Right ventricle myocardium inferior (tissue), 1 donor: Measurements from ENCODE around the gene SLC25A19. TPM values are rescaled to one million over a fixed set of nuclear protein-coding genes. Genes with fewer than 3 reads are reported as not detected.

ENCODE experiments used
- ATAC-seq: fragments of 200-7000 bp; cut with Tn5 transposase; one replicate; pipeline ENCODE4 v1.9.1; 2020; ENCODE audit warnings: mild to moderate bottlenecking, moderate library complexity
- DNase-seq: peaks from one replicate; pipeline ENCODE4 v3.0.0; 2021; ENCODE audit errors: missing footprints
- intact Hi-C: fragments of 100-400 bp; cut with DNase I; formaldehyde crosslinking; loops from one replicate; pipeline ENCODE4 v1.11.0; 2022
- long read RNA-seq: library from polyadenylated mRNA; unstranded; transcript quantifications from one replicate; pipeline ENCODE4 v2.0.0, GENCODE V29; 2021
- total RNA-seq: library from RNA; stranded (reverse); fragmentation: NEBNext Ultra II Directional; extraction: Animal tissue kit (Norgen Biotek cat#: 25700); gene quantifications from one replicate; pipeline ENCODE4 v1.2.1, GENCODE V29; 2021
- donor health status: DM: no; HTN: yes; CAD: no; lungs with severe emphysema.

Gene SLC25A19
- total RNA-seq, result 19.5 TPM
- long read RNA-seq, partial matches to known transcripts, result 3 of 13 reads
- long read RNA-seq, other reads (novel, unspliced or antisense), result 5 of 13 reads

DNA sequence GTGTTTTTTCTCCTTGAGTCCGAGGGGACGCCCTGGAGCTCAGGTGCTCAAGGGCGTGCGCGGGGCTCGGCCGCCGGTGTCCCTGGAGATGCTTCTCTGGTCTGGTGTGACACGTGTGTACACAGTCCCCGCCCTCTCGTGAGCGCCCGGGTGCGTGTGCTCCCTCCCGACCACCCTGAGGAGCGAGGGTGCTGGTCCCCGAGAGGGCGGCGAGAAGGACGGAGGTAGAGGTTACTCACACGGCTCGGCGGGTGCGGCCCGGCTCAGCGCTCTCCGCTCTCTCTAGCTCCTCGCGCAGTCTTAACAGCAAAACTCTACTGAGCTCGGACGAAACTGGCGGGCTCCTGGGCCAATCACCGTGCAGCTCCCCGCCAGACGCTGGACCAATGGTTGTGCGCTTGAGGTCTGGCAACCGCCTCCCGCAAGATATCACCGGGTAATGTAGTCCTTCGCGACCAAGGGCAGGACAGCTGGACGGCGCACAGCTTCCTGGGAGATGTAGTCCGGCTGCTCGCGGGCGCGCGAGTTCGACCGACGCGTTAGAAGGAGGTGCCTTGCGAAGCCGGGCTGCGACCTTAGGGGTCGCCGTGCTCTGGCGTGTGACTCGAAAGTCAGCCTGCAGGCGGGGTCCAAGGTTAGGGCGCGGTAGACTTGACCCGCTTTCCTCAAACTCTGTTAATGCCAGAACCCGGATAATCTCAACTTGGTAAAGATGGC lies at the start of gene SLC25A19:
TSS of gene SLC25A19 (minus strand) at position 319 of the 717 bp plus-strand sequence. CDS start 2,669 bp downstream, outside the sequence.
- ATAC-seq (peak; percentile 99), DNase-seq (peak; percentile 99)
- intact Hi-C loops, result loop anchor here (2.0 kb wide), 1 partner anchor 18 kb away; the partner anchor contains the start of gene MIF4GD

GRCh38 chr17:75338335-75338734 lies 49.1 kb upstream of the SLC25A19 start:
- DNase-seq, result no peak
- intact Hi-C loops, result no loop called here
- ATAC-seq, result no peak

- intact Hi-C loops, result no loop called here
- no peak for DNase-seq
- no peak for ATAC-seq
Observed at GRCh38 chr17:75335315-75335714, 46.1 kb upstream of the SLC25A19 start.

DNA sequence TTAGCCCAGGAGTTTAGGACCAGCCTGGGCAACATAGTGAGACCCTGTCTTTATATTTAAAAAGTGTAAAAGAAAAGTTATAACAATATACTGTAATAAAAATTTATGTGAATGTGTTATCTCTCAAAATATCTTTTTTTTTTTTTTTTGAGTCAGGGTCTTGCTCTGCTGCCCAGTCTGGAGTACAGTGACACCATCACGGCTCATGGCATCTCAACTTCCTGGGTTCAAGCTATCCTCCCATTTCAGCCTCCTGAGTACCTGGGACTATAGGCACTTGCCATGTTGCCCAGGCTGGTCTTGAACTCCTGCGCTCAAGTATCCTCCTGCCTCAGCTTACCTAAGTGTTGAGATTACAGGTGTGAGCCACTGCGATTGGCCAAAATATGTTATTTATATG lies 45.5 kb upstream of the SLC25A19 start:
- intact Hi-C loops, result no loop called here
- DNase-seq (no peak), ATAC-seq (no peak)

DNA sequence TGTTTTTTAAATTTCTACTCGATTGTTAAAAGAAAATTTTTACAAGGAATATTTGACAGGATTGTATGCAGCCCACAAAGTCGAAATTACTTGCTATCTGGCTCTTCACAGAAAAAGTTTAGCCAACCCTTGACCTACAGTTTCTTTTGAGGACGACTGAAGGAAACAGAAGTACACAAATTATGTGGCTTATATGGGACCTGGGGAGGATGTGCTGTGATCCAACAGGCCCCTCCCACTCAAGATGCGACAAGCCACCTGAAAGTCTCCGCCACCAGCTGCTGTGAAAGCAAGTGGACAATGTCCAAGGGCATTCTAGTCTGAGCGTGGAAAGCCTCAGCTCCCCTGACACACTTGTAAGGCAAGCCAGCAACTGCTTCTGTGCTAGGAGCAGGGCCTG lies 42.4 kb upstream of the SLC25A19 start:
- DNase-seq (no peak), ATAC-seq (no peak)
- intact Hi-C loops, result no loop called here

- DNase-seq (no peak), ATAC-seq (no peak)
- intact Hi-C loops, result no loop called here
Observed at GRCh38 chr17:75327757-75328156, 38.5 kb upstream of the SLC25A19 start.

DNA sequence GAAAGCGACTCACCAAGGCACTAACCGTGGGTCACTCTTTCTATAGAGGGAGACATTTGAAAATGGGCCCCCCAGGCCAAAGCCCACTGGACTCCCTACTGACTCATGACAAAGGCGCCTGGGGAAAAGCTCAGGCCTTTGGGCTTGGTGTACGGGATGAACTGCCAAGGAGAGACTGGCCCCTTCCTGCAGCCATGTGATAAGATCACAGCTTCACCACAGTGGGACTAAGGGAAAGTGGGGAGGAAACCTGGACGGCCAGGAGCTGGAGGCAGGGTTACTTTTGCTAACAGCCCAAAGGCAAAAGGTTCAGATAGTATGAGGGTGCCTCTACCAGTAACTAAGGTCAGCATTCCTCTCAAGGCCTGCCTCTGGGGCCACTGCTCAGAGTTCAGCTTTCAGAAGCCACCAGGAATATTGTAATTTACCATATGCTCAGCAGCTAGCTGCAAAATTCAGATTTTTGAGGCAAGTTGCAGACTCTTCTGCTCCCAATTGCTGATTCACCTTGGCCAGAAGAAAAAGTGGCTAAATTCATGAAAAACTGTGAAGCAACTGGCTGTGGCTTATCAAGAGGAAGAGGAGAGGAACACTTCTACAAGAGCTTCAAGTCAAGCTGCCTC lies 37.1 kb upstream of the SLC25A19 start:
- DNase-seq, result no peak
- ATAC-seq, result no peak
- intact Hi-C loops, result no loop called here

DNA sequence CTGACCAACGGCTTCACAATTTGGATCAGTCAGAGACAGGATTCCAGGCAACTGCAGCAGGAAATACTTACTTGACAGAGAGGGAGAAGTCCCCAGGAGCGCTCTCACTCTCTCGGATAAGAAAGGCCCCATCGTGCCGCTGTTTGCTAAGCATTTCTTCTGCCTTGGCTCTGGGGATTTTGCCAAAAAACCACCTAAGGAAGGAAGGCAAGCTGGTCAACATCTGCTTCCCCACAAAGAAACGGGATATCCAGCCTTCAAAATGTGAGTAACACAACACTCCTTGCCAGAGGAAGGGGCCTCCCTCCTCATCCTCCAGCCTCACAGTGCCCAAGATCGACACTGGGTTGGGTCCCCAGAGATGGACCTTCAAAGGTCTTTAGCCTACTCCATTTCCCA lies 36.6 kb upstream of the SLC25A19 start:
- DNase-seq (no peak), ATAC-seq (peak; percentile 29)
- intact Hi-C loops, result no loop called here

- DNase-seq, result no peak
- intact Hi-C loops, result no loop called here
- ATAC-seq, result no peak
Observed at GRCh38 chr17:75325348-75325747, 36.1 kb upstream of the SLC25A19 start.

GRCh38 chr17:75321506-75321905 lies 32.3 kb upstream of the SLC25A19 start:
- no peak for ATAC-seq
- intact Hi-C loops, result no loop called here
- no peak for DNase-seq

DNA sequence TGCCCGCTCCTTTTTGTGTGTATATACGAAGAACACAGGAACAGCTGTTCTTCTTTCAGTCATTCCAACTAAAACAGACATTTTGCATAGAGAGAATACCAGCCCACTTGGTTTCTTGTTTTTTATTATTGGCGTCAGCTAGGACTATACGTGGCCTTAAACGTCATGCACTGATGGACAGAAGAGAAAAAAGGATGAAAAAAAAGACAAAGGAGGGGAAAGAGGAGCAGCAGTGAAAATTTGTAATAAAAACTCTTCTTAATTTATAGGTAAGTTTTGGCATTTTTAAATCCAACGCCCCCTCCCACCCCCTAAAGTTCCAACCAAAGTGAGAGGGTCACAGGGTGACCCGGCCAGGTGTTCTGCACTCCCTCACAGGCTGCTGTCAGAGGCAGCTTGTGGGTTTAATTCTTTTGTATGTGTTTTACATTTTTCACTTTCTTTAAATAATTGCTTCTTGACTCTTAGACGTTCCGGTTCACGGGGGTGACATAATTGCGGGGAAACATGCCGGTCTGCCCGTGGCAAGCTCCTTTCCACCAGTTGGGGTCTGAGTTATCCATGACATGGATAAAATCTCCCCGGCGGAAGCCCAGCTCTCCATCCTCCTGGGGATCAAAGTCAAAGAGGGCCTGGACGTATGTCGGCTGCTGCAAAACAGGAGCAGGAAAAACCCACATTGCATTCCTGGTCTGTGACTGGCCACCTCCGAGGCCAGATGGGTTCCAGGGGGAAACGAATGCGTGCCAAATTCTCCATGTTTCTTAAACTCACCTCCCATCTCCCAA lies 30.9 kb upstream of the SLC25A19 start:
- intact Hi-C loops, result no loop called here
- DNase-seq, result no peak

GRCh38 chr17:75318615-75319222 lies 29.5 kb upstream of the SLC25A19 start:
- intact Hi-C loops, result no loop called here
- DNase-seq (no peak), ATAC-seq (no peak)

More for the DNA sequence above, 30.9 kb upstream of the SLC25A19 start:
- ATAC-seq, result no peak

DNA sequence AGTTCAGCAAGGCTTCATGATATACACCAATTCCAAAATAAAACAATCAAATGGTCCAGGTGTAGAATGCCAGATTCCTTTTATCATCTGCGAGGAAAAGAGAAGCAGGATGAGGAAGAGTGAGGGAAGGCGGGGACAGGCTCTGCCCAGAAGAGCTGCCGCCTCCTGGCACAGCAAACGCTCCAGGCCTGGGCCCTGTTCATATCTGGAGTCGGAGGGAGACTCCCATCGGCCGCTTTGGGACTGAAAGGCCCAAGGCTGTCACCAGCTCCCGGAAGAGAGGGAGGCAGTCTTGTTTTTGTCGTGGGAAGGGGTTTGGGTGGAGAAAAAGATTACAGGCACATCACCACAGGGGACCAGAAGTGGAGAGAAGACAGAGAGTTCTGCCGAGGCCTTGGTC lies 29.0 kb upstream of the SLC25A19 start:
- intact Hi-C loops, result no loop called here
- DNase-seq (no peak), ATAC-seq (no peak)

GRCh38 chr17:75317671-75318070 lies 28.4 kb upstream of the SLC25A19 start:
- ATAC-seq (no peak), DNase-seq (no peak)
- intact Hi-C loops, result no loop called here

DNA sequence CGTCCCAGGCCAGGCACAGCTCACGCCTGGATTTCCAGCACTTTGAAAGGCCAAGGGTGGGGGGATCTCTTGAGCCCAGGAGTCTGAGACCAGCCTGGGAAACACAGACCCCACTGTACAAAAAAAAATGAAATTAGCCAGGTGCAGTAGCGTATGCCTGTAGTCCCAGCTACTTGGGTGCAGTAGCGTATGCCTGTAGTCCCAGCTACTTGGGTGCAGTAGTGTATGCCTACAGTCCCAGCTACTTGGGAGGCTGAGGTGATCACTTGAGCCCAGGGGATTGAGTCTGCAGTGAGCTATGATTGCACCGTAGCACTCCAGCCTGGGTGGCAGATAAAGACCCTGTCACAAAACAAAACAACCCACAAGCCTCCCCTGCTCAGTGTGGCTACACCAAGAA lies 27.0 kb upstream of the SLC25A19 start:
- DNase-seq, result no peak
- intact Hi-C loops, result no loop called here
- ATAC-seq, result no peak

DNA sequence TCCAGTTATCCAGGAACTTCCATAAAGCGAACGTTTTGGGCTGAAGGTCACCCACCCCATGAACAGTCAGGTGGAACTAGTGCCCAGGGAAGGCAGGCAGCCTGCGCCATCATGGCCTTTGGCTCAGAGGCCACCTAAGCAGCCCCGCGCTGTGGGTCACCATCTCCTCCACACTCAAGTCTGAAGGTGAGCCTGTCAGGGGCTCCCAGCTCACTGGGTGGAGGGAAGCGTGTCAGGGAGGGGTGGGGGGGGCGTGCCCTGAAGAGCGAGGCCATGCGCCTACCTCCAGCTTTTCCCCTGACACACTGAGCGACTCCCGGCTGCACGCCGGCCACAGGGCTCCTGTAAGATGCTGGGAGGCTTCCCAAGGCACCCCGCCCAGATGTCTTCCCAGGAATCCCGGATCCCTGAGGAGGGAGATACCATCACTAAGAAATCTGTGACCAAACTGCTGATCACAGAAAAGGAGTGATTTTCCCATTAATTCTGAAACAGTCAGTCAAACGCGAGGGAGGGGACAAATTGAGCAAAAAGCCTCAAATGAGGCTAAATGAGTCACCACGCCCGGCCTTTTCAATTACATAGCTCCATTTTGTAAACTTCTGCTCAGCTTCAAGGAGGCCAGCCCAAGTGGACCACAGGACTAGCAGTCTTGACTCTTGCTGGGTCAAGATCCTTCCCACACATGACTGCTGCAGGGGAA lies 26.5 kb upstream of the SLC25A19 start:
- no peak for ATAC-seq
- intact Hi-C loops, result no loop called here

GRCh38 chr17:75313941-75314551 lies 24.8 kb upstream of the SLC25A19 start:
- DNase-seq, result no peak
- ATAC-seq, result peak; percentile 57
- intact Hi-C loops, result no loop called here

More for the DNA sequence above, 26.5 kb upstream of the SLC25A19 start:
- no peak for DNase-seq
